ENCODE results near the gene HPCAL1.

HPCAL1 gene

GRCh38 chr2:10469301-10469700 lies 166.6 kb downstream of the HPCAL1 start:
- no peak overlapping the region for H3K4me3 ChIP-seq (ENCODE audit: control insufficient read depth in 1 of 7, extremely low read depth in 1 of 7, insufficient read depth in 4 of 7, low read depth in 2 of 7, low read length in 6 of 7)
- ChIA-PET CTCF (no interaction called here), POLR2A (no interaction called here)
- H3K27ac ChIP-seq (ENCODE audit: insufficient read depth in 1 of 2, low read depth in 1 of 2, low read length in 2 of 2, poor library complexity in 1 of 2, severe bottlenecking in 2 of 2), result no peak overlapping the region
- no peaks in the 10 kb centered on the region for H3K36me3 ChIP-seq (ENCODE audit: control insufficient read depth in 4 of 4, insufficient read depth in 4 of 4, low read length in 3 of 4)
- no peak for DNase-seq
- no peaks in the 10 kb centered on the region for H3K4me1 ChIP-seq (ENCODE audit: control extremely low read depth in 1 of 4, control insufficient read depth in 4 of 4, insufficient read depth in 4 of 4, low read length in 3 of 4)
- H3K27me3 ChIP-seq (replicated peaks in 2 of 5; ENCODE audit: control insufficient read depth in 4 of 5, insufficient read depth in 5 of 5, low read length in 4 of 5), result peaks cover 0 to 4% (median 0%) of the 10 kb centered on the region in 5 experiments
- no peaks in the 10 kb centered on the region for H3K9me3 ChIP-seq (ENCODE audit: control extremely low read depth in 1 of 5, control insufficient read depth in 4 of 5, insufficient read depth in 2 of 5, low read depth in 1 of 5, low read length in 4 of 5)
- WGBS (ENCODE audit: insufficient coverage), result 93% methylated on average over 2 of the region's 4 CpGs

GRCh38 chr2:10469955-10470608 lies 167.4 kb downstream of the HPCAL1 start:
- WGBS (ENCODE audit: insufficient coverage), result 98% methylated on average over 10 of the region's 12 CpGs
- no peak overlapping the region for H3K27ac ChIP-seq (ENCODE audit: insufficient read depth in 1 of 2, low read depth in 1 of 2, low read length in 2 of 2, poor library complexity in 1 of 2, severe bottlenecking in 2 of 2)
- no peaks in the 10 kb centered on the region for H3K9me3 ChIP-seq (ENCODE audit: control extremely low read depth in 1 of 5, control insufficient read depth in 4 of 5, insufficient read depth in 2 of 5, low read depth in 1 of 5, low read length in 4 of 5)
- no peak for DNase-seq
- peaks cover 0 to 4% (median 0%) of the 10 kb centered on the region in 5 experiments for H3K27me3 ChIP-seq (replicated peaks in 2 of 5; ENCODE audit: control insufficient read depth in 4 of 5, insufficient read depth in 5 of 5, low read length in 4 of 5)
- ChIA-PET CTCF (no interaction called here), POLR2A (no interaction called here)
- no peak overlapping the region for H3K4me3 ChIP-seq (ENCODE audit: control insufficient read depth in 1 of 7, extremely low read depth in 1 of 7, insufficient read depth in 4 of 7, low read depth in 2 of 7, low read length in 6 of 7)
- no peaks in the 10 kb centered on the region for H3K4me1 ChIP-seq (ENCODE audit: control extremely low read depth in 1 of 4, control insufficient read depth in 4 of 4, insufficient read depth in 4 of 4, low read length in 3 of 4)
- H3K36me3 ChIP-seq (ENCODE audit: control insufficient read depth in 4 of 4, insufficient read depth in 4 of 4, low read length in 3 of 4), result no peaks in the 10 kb centered on the region

- ChIA-PET POLR2A (no interaction called here), CTCF (interaction anchor here (1.1 kb wide), 1 partner anchor 12 kb away, joined by 3 read pairs; no protein-coding TSS in a partner anchor)
Measured at GRCh38 chr2:10471046-10471571, 168.4 kb downstream of the HPCAL1 start.

GRCh38 chr2:10471955-10472354 lies 169.3 kb downstream of the HPCAL1 start:
- Histone ChIP-seq H3K27me3 (replicated peaks in 2 of 5; ENCODE audit: control insufficient read depth in 4 of 5, insufficient read depth in 5 of 5, low read length in 4 of 5) (peaks cover 0 to 4% (median 0%) of the 10 kb centered on the region in 5 experiments), H3K27ac (ENCODE audit: insufficient read depth in 1 of 2, low read depth in 1 of 2, low read length in 2 of 2, poor library complexity in 1 of 2, severe bottlenecking in 2 of 2) (no peak overlapping the region), H3K4me3 (ENCODE audit: control insufficient read depth in 1 of 7, extremely low read depth in 1 of 7, insufficient read depth in 4 of 7, low read depth in 2 of 7, low read length in 6 of 7) (no peak overlapping the region), H3K36me3 (ENCODE audit: control insufficient read depth in 4 of 4, insufficient read depth in 4 of 4, low read length in 3 of 4) (no peaks in the 10 kb centered on the region), H3K9me3 (ENCODE audit: control extremely low read depth in 1 of 5, control insufficient read depth in 4 of 5, insufficient read depth in 2 of 5, low read depth in 1 of 5, low read length in 4 of 5) (no peaks in the 10 kb centered on the region), H3K4me1 (ENCODE audit: control extremely low read depth in 1 of 4, control insufficient read depth in 4 of 4, insufficient read depth in 4 of 4, low read length in 3 of 4) (no peaks in the 10 kb centered on the region)
- CTCF ChIA-PET, result interaction anchor here (1.1 kb wide), 1 partner anchor 11 kb away, joined by 3 read pairs; no protein-coding TSS in a partner anchor
- 88% methylated on average over 1 of the region's 2 CpGs for WGBS (ENCODE audit: insufficient coverage)
- POLR2A ChIA-PET, result no interaction called here
- no peak for DNase-seq

More at GRCh38 chr2:10471046-10471571, 168.4 kb downstream of the HPCAL1 start:
- Histone ChIP-seq H3K27ac (ENCODE audit: insufficient read depth in 1 of 2, low read depth in 1 of 2, low read length in 2 of 2, poor library complexity in 1 of 2, severe bottlenecking in 2 of 2) (no peak overlapping the region), H3K4me3 (ENCODE audit: control insufficient read depth in 1 of 7, extremely low read depth in 1 of 7, insufficient read depth in 4 of 7, low read depth in 2 of 7, low read length in 6 of 7) (no peak overlapping the region), H3K27me3 (replicated peaks in 2 of 5; ENCODE audit: control insufficient read depth in 4 of 5, insufficient read depth in 5 of 5, low read length in 4 of 5) (peaks cover 0 to 4% (median 0%) of the 10 kb centered on the region in 5 experiments), H3K36me3 (ENCODE audit: control insufficient read depth in 4 of 4, insufficient read depth in 4 of 4, low read length in 3 of 4) (no peaks in the 10 kb centered on the region), H3K4me1 (ENCODE audit: control extremely low read depth in 1 of 4, control insufficient read depth in 4 of 4, insufficient read depth in 4 of 4, low read length in 3 of 4) (no peaks in the 10 kb centered on the region), H3K9me3 (ENCODE audit: control extremely low read depth in 1 of 5, control insufficient read depth in 4 of 5, insufficient read depth in 2 of 5, low read depth in 1 of 5, low read length in 4 of 5) (no peaks in the 10 kb centered on the region)
- WGBS (ENCODE audit: insufficient coverage), result 91% methylated on average over 15 of the region's 15 CpGs
- DNase-seq, result no peak

- Histone ChIP-seq H3K4me1 (ENCODE audit: control extremely low read depth in 1 of 4, control insufficient read depth in 4 of 4, insufficient read depth in 4 of 4, low read length in 3 of 4) (no peaks in the 10 kb centered on the region), H3K27me3 (replicated peaks in 2 of 5; ENCODE audit: control insufficient read depth in 4 of 5, insufficient read depth in 5 of 5, low read length in 4 of 5) (peaks cover 0 to 4% (median 0%) of the 10 kb centered on the region in 5 experiments), H3K4me3 (ENCODE audit: control insufficient read depth in 1 of 7, extremely low read depth in 1 of 7, insufficient read depth in 4 of 7, low read depth in 2 of 7, low read length in 6 of 7) (no peak overlapping the region), H3K9me3 (ENCODE audit: control extremely low read depth in 1 of 5, control insufficient read depth in 4 of 5, insufficient read depth in 2 of 5, low read depth in 1 of 5, low read length in 4 of 5) (no peaks in the 10 kb centered on the region), H3K27ac (ENCODE audit: insufficient read depth in 1 of 2, low read depth in 1 of 2, low read length in 2 of 2, poor library complexity in 1 of 2, severe bottlenecking in 2 of 2) (no peak overlapping the region), H3K36me3 (ENCODE audit: control insufficient read depth in 4 of 4, insufficient read depth in 4 of 4, low read length in 3 of 4) (no peaks in the 10 kb centered on the region)
- ChIA-PET POLR2A (interaction anchor here (0.7 kb wide), 1 partner anchor 11 kb away, joined by 3 read pairs; no protein-coding TSS in a partner anchor), CTCF (no interaction called here)
- 100% methylated on average over 4 of the region's 5 CpGs for WGBS (ENCODE audit: insufficient coverage)
- no peak for DNase-seq
Measured at GRCh38 chr2:10473121-10473756, 170.5 kb downstream of the HPCAL1 start.

- 96% methylated on average over 14 of the region's 21 CpGs for WGBS (ENCODE audit: insufficient coverage)
- POLR2A ChIA-PET, result no interaction called here
Measured at GRCh38 chr2:10475221-10475722, 172.6 kb downstream of the HPCAL1 start.

More at GRCh38 chr2:10475221-10475722, 172.6 kb downstream of the HPCAL1 start:
- no peak for DNase-seq
- Histone ChIP-seq H3K27me3 (replicated peaks in 2 of 5; ENCODE audit: control insufficient read depth in 4 of 5, insufficient read depth in 5 of 5, low read length in 4 of 5) (peaks cover 0 to 3% (median 0%) of the 10 kb centered on the region in 5 experiments), H3K9me3 (ENCODE audit: control extremely low read depth in 1 of 5, control insufficient read depth in 4 of 5, insufficient read depth in 2 of 5, low read depth in 1 of 5, low read length in 4 of 5) (no peaks in the 10 kb centered on the region), H3K36me3 (ENCODE audit: control insufficient read depth in 4 of 4, insufficient read depth in 4 of 4, low read length in 3 of 4) (no peaks in the 10 kb centered on the region), H3K4me1 (ENCODE audit: control extremely low read depth in 1 of 4, control insufficient read depth in 4 of 4, insufficient read depth in 4 of 4, low read length in 3 of 4) (no peaks in the 10 kb centered on the region), H3K27ac (ENCODE audit: insufficient read depth in 1 of 2, low read depth in 1 of 2, low read length in 2 of 2, poor library complexity in 1 of 2, severe bottlenecking in 2 of 2) (no peak overlapping the region), H3K4me3 (ENCODE audit: control insufficient read depth in 1 of 7, extremely low read depth in 1 of 7, insufficient read depth in 4 of 7, low read depth in 2 of 7, low read length in 6 of 7) (no peak overlapping the region)
- CTCF ChIA-PET, result no interaction called here
